HG03469 (cell line): ENCODE data around the gene ATG10.
"Not testable (repeated sequence)": the region's sequence is repeated elsewhere in the genome, so short reads cannot be mapped to it uniquely, and the experiment has no call there.

Experiments used
- ATAC-seq: cut with Tn5 transposase; IDR thresholded peaks from one replicate; pipeline ENCODE4 v1.9.1; 2021; ENCODE audit warnings: mild to moderate bottlenecking, moderate library complexity, moderate number of reproducible peaks; ENCODE audit not compliant: unreplicated experiment

ATG10 gene

DNA sequence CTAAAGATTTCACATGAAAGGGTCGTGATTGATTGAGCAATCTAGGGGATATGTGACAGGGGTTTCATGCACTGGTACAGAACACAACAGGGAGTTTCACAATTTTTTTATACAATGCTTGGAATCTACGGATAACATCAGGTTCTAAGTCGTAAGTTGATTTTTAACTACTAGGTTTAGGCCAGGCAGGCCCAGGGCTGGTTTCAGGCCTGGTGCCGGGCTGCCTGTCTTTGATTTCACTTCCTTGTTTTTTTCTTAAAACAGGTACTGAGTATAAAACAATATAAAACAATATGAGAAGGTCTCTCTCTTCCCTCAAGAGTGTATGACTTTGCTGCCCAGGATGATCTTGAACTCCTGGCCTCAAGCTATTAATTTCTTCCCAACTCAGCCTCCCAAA lies 301.6 kb downstream of the ATG10 start:
- ATAC-seq = not testable (repeated sequence)

DNA sequence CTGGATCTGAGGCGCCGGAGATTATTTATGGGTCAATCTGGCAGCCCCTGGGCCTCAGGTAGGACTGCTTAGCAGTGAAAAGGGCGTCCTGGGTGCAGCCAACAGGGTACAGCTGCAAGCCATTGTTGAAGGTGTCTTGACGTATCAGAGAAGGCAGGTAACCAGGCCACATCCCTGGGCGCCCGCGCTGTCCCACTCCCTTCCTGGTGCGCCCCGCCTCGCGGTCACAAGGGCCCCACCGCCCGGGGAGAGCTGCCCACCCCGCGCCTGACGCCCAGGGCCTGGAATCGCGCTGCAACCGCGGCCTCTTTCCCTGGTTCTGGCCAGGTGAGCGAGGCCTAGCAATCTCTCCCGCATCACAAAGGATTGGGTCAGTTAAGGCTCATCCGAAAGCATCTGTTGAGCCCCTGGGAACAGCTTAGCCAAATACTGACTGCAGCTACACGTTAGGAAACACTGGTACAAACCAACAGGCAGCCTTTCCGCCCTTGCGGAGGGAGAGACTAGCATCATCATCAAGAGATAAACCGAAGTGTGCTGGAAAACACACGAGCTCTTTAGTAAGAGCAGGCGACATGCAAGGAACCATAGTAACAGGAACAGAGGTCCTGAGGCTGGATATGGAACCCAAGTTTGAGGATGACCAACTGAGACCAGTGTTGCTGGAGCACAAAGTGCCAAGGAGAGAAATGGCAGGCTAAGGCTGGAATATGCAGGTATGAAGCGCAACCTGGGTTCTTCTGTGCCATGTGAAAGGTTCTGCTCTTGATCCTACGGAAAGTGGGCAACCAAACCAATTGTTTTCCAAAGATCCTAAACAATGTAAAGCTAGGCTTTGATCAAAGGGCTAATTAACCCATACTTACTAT lies 302.8 kb downstream of the ATG10 start:
- no peak for ATAC-seq

DNA sequence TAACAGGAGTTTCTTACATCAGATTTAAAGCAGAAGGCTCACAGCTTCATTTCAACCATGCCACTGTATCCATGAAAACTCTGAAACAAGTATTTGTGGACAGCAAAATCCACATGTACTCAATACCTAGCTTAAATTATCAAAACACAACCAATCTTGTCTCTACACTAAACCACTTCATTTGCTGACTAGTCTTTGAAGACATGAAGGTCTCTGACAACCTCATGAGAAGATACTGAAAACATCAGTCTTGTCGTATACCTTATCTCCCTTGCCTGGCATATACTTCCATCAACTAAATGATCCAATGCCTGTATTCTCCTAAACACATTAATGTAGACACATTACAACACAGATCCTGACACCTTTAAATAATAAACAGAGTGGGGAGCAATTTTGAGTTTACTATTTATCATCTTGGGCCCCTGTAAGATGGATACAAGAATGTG lies 303.4 kb downstream of the ATG10 start:
- ATAC-seq = no peak

DNA sequence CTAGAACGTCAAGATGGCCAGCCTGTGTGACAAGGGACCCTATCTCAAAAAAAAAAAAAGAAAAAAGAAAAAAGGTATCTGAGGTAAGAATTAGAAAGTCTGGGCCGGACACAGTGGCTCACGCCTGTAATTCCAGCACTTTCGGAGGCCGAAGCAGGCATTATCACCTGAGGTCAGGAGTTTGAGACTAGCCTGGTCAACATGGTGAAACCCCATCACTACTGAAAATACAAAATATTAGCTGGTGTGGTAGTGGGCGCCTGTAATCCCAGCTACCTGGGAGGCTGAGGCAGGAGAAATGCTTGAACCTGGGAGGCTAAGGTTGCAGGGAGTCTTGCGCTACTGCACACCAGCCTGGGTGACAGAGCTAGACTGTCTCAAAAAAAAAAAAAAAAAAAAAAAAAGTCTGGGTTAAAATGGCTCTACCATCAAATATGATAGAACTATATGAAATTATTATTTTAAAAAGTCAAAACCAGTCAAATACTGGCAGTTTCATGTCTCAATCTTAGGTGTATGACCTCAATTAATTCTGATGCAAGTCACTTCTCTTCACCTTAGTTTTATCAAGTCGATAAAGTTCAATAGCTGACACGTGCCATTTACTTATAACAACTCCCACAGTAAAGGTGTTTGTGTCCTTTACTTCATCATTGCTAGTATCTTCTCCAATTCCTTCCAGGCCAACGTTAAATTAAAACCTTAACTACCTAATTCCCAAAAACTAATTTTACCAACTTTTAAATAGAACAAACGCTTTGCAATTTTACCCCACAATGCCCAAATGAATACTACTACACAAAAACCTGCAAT lies 305.2 kb downstream of the ATG10 start:
- no peak for ATAC-seq

DNA sequence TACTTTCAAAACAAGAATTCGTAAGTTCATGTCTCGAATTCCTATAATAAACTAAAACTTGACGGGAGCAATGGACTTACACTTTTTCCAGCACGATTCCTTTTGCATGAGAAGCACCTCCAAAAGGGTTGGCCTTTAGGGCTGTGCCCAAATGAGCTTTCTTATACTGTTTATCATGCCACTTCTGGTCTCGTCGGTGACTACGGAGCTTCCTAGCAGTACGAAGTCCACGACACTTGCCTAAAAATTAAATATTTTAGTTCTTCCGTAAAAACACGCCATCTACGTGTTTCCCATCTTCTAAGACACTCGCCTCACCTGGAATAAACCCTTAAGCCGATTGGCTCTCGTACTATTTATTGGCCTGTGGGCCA lies 305.8 kb downstream of the ATG10 start:
- no peak for ATAC-seq

DNA sequence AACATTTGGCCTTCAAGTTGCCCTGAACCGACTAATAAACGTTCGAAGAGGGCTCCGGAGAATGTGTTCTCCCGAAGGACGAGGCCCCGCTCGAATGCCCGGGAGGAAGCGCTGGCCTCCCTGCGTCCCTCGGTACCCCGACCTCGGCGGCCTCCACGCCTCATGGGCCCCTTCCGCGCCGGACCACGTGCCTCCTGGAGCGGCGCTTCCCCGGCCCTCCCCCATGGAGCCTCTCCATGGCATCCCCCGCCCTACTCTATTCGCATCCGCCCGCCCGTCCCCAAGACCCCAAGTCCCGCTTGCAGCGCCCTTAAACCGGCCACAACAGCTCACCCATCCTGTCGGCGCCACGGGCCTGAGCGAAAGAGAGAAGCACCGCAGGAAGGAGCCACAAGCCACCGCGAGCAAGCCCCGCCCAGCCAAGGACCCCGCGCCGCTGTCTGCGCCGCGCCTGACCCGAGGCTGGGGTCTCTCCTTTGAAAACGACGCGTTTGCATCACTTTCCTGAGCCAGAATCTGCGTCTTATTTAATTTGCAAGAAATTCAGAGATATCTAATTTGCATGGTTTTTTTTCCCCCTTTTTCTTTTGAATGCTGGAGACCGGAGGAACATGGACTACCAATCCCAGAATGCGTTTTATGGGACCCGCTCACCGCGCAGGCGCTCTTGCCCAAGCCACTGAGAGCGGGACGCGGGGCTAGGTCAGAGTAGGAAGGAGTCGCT lies 306.3 kb downstream of the ATG10 start, which contains the start of gene RPS23:
TSS of gene RPS23 (minus strand) at position 368 of the 724 bp plus-strand sequence. CDS start at position 337, 31 bp downstream.
- ATAC-seq = peak; percentile 79

DNA sequence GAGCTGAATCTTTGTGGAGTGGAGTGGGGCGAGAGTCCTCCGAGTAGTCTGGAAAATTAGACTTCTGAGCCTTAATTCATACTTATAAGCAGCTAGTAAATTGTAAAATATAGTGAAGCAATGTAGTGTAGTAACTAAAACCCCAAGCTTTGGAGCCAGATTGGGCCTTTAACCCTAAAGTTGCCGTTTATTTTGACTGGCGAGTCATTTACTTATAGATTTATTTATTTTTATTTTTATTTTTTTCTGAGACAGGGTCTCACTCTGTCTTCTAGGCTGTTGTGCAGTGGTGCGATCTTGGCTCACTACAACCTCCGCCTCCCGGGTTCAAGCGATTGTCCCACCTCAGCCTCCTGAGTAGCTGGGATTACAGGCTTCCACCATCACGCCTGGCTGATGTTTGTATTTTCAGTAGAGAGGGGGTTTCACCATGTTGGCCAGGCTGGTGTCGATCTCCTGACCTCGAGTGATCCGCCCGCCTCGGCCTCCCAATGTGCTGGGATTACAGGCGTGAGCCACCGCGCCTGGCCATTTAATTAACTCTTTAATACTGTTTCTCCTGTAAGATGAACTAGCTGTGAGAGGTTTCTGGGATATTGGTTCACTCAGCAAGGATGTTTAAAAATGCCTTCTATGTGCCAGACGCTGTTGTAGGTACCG lies 307.0 kb downstream of the ATG10 start:
- no peak for ATAC-seq

- ATAC-seq = no peak
Observed at GRCh38 chr5:82283893-82284292, 312.1 kb downstream of the ATG10 start.

DNA sequence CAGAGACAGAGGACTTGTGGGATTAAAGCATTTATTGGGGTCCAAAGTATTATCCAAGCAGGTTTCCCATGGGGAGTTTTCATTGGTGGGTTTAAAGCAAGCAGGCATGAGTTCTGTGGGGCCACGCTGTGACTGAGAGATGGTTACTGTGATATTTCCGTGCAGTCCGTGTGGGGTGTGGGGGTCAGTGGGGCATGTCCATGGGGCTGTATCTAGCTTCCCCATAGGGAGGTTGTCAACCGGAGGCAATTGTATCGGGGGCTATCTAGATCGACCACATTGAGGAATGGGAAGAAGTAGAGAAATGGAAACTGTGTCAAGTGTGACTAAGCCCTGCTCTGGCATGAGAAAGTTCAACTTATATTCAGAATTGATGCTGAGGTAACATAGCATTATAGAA lies 313.4 kb downstream of the ATG10 start:
- ATAC-seq = no peak

DNA sequence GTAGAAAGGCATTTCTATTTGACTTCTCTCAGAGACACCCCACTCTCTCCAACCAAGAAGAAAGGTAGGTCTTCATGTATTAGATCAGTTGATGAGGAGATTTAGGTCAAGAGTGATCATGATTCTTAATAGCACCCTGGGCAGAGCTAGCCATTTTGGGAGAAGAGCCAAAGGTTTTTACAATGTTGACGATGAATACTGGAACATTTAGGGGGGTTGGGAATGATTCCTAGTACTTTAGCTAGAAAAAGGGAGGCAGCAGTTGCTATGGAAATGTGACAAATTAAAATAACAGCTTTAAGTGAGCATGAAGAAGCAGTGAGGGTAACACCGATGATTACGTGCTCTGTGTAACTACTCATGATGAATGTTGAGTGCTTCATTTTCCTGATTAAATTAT lies 315.8 kb downstream of the ATG10 start:
- ATAC-seq = no peak

- no peak for ATAC-seq
Observed at GRCh38 chr5:82290005-82290404, 318.2 kb downstream of the ATG10 start.

GRCh38 chr5:82290908-82291307 lies 319.1 kb downstream of the ATG10 start:
- ATAC-seq = no peak

GRCh38 chr5:82291420-82291819 lies 319.6 kb downstream of the ATG10 start:
- ATAC-seq = no peak

DNA sequence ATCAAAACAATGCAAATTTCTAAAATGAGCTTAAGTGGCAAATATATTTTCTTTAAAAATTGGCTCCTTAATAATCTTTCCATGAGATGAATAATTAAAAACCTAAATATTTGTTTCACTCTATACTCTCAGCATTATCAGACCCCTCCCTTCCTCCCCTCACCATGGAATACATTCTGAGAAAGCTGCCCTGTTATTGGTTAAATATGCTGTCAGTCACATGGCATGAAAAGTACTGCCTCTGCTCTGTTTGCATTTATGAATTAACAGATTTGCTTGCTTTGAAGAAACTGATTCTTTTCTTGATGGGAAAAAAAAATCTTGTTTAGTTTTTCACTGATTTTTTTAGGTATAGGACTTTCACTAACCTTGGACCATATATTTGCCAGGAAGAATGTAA lies 323.3 kb downstream of the ATG10 start:
- ATAC-seq = no peak

DNA sequence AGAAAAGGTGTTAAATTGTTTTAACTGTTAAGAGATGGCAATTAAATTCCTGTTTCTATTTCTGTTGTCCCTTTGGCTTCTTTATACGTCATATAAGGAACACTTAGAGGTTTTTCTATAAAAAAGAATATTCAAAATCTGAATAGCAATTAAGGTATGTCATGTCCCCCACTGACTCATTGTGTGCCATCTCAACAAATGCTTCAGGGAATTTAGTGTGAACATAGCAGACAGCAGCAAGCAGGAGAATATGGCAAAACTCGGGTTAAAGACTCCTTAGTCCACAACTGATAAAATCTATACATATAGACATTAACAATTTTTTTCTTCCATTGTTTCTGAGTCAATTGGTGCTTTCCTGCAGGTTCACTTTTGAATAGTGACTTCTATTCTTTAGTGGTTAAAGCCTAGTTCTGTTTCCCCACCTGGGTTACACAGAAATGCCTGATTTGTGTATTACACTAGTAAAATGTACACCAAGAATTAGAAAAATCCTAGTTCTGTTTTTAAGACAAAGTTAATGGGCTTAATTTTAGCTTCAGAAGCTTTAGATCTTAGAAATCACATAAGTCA lies 324.2 kb downstream of the ATG10 start:
- no peak for ATAC-seq

DNA sequence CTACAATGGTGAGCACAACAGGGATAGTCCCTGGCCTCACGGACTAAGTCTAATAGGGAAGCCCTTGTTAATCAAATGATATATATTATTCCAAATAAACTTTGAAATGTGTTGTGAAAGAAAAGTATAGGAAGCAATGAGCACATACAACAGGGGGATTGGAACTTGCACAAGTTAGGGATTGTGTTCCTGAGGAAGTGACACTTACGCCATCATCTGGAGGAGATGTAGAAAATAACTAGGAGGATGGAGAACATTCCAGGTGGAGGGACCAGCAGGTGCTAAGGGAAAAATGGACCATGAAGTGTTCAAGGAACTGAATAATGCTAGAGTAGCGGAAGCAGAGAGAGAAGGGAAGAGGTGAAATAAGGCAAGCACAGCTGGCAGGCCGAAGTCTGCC lies 325.1 kb downstream of the ATG10 start:
- no peak for ATAC-seq

DNA sequence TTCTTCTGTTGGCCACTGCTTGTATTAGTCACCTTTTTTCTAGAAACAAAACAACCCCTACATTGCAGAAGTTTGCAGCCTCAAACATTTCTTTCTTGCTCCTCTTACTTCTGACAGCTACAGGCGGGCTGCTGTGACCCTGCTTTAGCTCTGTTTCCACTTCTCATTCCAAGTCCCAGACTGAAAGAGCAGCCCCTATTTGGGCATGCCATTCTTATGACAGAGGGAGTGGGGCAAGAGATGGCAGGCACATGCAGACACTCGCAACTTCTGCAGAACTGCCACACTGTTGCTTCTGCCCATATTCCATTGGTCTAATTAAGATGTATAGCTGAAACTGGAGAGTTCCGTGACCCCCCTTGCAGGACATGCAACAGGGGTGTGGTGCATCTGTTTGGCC lies 325.9 kb downstream of the ATG10 start:
- no peak for ATAC-seq

- no peak for ATAC-seq
Observed at GRCh38 chr5:82298668-82299067, 326.8 kb downstream of the ATG10 start.

- ATAC-seq = no peak
Observed at GRCh38 chr5:82301190-82301589, 329.4 kb downstream of the ATG10 start.
